Lower leg skin (tissue), 3 donors: ENCODE data around the gene GDF3.

Experiments used
- CTCF ChIP-seq, 3 donors: fragments of 450-650 bp; IDR thresholded peaks; one replicate each; pipeline ENCODE4 v1.5.1; 2016; ENCODE audit warnings: antibody characterized with exemption in 3 of 3, mild to moderate bottlenecking in 3 of 3, moderate library complexity in 2 of 3
- POLR2A ChIP-seq, 2 donors: fragments of 450-650 bp; IDR thresholded peaks; one replicate each; pipeline ENCODE4 v1.6.1; 2016 to 2017; ENCODE audit warnings: antibody characterized with exemption in 2 of 2, mild to moderate bottlenecking in 1 of 2, moderate library complexity in 1 of 2

GRCh38 chr12:7656121-7656520 lies 39.5 kb downstream of the GDF3 start:
- no peak for TF ChIP-seq CTCF (IDR thresholded peaks at IDR 0.05)
- TF ChIP-seq POLR2A (IDR thresholded peaks at IDR 0.05) = no peak
